Peyer's patch (tissue), 4 donors: ENCODE measurements around the gene ANGPTL1.

Experiments used
- POLR2A ChIP-seq, 2 donors: fragments of 450-650 bp; IDR thresholded peaks; one replicate each; pipeline ENCODE4 v1.5.1; 2017; ENCODE audit warnings: antibody characterized with exemption in 2 of 2, mild to moderate bottlenecking in 2 of 2, moderate library complexity in 2 of 2
- TF ChIP-seq, protein P1 (sequence below), 6 experiments: fragments of 450-650 bp in 4 of 6; fragments of 200-600 bp in 2 of 6; sonication (generic) in 1 of 6; IDR thresholded peaks; one replicate each; pipeline ENCODE4 v1.5.1; 2017 to 2019; ENCODE audit warnings: antibody characterized with exemption in 6 of 6, mild to moderate bottlenecking in 3 of 6, moderate library complexity in 1 of 6

DNA sequence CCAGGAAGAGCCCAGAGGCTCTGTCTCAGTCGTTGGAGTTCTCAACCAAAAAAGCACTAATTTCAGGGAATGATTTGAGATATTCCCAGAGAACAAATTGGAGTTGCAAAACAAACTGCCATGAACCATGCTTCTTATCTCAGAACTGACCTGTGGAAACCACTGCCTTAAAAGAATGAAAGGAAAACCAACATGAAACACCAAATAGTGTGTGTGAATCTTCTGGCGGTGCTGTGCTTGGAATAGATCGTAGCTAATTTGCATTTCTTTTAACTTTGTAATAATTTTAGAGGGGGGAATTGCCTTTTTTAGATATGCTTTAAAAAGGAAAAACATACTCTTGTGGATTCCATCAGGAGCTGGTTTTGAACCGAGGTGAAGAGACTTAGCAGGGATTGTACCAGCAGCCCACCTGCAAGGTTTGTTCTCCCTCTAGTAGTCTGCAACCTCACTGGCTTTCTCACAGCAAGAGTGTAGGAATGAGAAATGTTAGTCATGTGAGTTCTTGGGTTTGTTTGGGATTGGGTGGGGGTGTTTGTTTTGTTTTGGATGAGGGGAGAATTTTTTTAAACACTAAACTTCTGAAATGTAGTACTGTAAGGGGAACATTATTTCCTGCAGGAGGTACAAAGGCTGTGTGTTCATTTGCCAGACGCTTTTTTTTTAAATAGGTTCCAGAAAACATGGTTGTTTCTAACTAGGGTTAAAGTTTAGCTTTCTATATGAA, 45.7 kb upstream of the ANGPTL1 start:
- TF ChIP-seq, protein P1, sequence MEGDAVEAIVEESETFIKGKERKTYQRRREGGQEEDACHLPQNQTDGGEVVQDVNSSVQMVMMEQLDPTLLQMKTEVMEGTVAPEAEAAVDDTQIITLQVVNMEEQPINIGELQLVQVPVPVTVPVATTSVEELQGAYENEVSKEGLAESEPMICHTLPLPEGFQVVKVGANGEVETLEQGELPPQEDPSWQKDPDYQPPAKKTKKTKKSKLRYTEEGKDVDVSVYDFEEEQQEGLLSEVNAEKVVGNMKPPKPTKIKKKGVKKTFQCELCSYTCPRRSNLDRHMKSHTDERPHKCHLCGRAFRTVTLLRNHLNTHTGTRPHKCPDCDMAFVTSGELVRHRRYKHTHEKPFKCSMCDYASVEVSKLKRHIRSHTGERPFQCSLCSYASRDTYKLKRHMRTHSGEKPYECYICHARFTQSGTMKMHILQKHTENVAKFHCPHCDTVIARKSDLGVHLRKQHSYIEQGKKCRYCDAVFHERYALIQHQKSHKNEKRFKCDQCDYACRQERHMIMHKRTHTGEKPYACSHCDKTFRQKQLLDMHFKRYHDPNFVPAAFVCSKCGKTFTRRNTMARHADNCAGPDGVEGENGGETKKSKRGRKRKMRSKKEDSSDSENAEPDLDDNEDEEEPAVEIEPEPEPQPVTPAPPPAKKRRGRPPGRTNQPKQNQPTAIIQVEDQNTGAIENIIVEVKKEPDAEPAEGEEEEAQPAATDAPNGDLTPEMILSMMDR (IDR thresholded peaks at IDR 0.05), result no peak
- no peak for TF ChIP-seq POLR2A (IDR thresholded peaks at IDR 0.05)
